B cell (primary cell): ENCODE measurements around the gene HYPK. TPM values are rescaled to one million over a fixed set of nuclear protein-coding genes. Genes with fewer than 3 reads are reported as not detected.

Experiments used
- ATAC-seq: fragments of 200-7000 bp; cut with Tn5 transposase; one replicate; pipeline ENCODE4 v1.10.0; 2021; ENCODE audit warnings: low read depth, mild to moderate bottlenecking, moderate number of reproducible peaks, moderate library complexity
- CTCF ChIA-PET: fragments of 350-600 bp; sonication (Branson Sonifier 250); formaldehyde crosslinking; loops from one replicate; lab custom pipeline; 2021; ENCODE audit warnings: antibody characterized with exemption, inconsistent platforms; lab: Charles Lee
- POLR2A ChIA-PET: fragments of 350-600 bp; sonication (Branson Sonifier 250); formaldehyde crosslinking; loops from one replicate; lab custom pipeline; 2021; ENCODE audit warnings: antibody characterized with exemption; lab: Charles Lee
- DNase-seq: peaks from one replicate; pipeline ENCODE4 v3.0.0; 2013
- H2AFZ ChIP-seq: 2 replicates; pipeline ENCODE4 v1.6.1; 2012; ENCODE audit warnings: mild to moderate bottlenecking, low read depth, low read length; ENCODE audit not compliant: insufficient read depth, poor library complexity, severe bottlenecking
- H3K27ac ChIP-seq, 2 donors: 1 replicate in 1 of 2; 2 replicates in 1 of 2; pipeline ENCODE4 v1.5.1; 2012 to 2013; ENCODE audit warnings: low read length in 2 of 2, mild to moderate bottlenecking in 2 of 2, moderate library complexity in 1 of 2
- H3K27me3 ChIP-seq, 4 experiments: fragments of 200-600 bp in 1 of 4; sonication (generic) in 1 of 4; replicated peaks in 1 of 4; 1 replicate in 2 of 4; 2 replicates in 2 of 4; pipeline versions ENCODE4 v1.6.1 to v1.7.0; 2013 to 2016; ENCODE audit warnings: low read length in 3 of 4, mild to moderate bottlenecking in 2 of 4, mixed read lengths in 1 of 4, moderate library complexity in 1 of 4; ENCODE audit not compliant: insufficient read depth in 4 of 4, control insufficient read depth in 3 of 4; ENCODE audit errors: control extremely low read depth in 1 of 4
- H3K36me3 ChIP-seq, 2 experiments: replicated peaks in 1 of 2; 1 replicate in 1 of 2; 2 replicates in 1 of 2; pipeline versions ENCODE4 v1.6.1 to v1.7.1; 2013; ENCODE audit warnings: low read length in 1 of 2; ENCODE audit not compliant: insufficient read depth in 2 of 2, control insufficient read depth in 1 of 2; ENCODE audit errors: control extremely low read depth in 1 of 2, extremely low read depth in 1 of 2
- H3K4me1 ChIP-seq, 2 donors: fragments of 200-600 bp in 1 of 2; sonication (generic) in 1 of 2; 1 replicate in 1 of 2; 2 replicates in 1 of 2; pipeline versions ENCODE4 v1.5.1 to v1.6.1; 2013 to 2017; ENCODE audit warnings: low read length in 2 of 2; ENCODE audit not compliant: control insufficient read depth in 2 of 2, insufficient read depth in 2 of 2
- H3K4me2 ChIP-seq: replicated peaks from 2 replicates; pipeline ENCODE3; 2012; ENCODE audit warnings: mild to moderate bottlenecking, low read depth, low read length; ENCODE audit not compliant: poor library complexity, severe bottlenecking
- H3K4me3 ChIP-seq, 5 experiments: fragments of 200-600 bp in 1 of 5; sonication (generic) in 1 of 5; 1 replicate in 3 of 5; 2 replicates in 2 of 5; pipeline versions ENCODE4 v1.5.1 to v1.7.0; 2011 to 2016; ENCODE audit warnings: low read length in 4 of 5, mild to moderate bottlenecking in 4 of 5, low read depth in 2 of 5, control low read depth in 1 of 5, moderate library complexity in 1 of 5; ENCODE audit not compliant: insufficient read depth in 1 of 5; ENCODE audit errors: control extremely low read depth in 1 of 5, extremely low read depth in 1 of 5
- H3K79me2 ChIP-seq: fragments of 200-600 bp; sonication (generic); one replicate; pipeline ENCODE4 v1.6.0; 2016; ENCODE audit warnings: low read length; ENCODE audit not compliant: control insufficient read depth, insufficient read depth
- H3K9ac ChIP-seq: fragments of 200-600 bp; sonication (generic); 2 replicates; pipeline ENCODE4 v1.6.1; 2017; ENCODE audit warnings: mild to moderate bottlenecking, low read length, moderate library complexity
- H3K9me3 ChIP-seq, 3 donors: one replicate each; pipeline versions ENCODE4 v1.6.1 to v1.7.1; 2013; ENCODE audit warnings: low read length in 2 of 3; ENCODE audit not compliant: control insufficient read depth in 2 of 3, insufficient read depth in 1 of 3; ENCODE audit errors: control extremely low read depth in 1 of 3
- H4K20me1 ChIP-seq: 2 replicates; pipeline ENCODE4 v1.6.0; 2012; ENCODE audit warnings: mild to moderate bottlenecking, low read length; ENCODE audit not compliant: insufficient read depth, control insufficient read depth, poor library complexity, severe bottlenecking
- H3K27ac Mint-ChIP-seq: one replicate; pipeline ENCODE4 v1.8.0; 2021; ENCODE audit warnings: mixed read lengths
- H3K27me3 Mint-ChIP-seq: one replicate; pipeline ENCODE4 v1.8.0; 2021; ENCODE audit warnings: mixed read lengths
- H3K4me1 Mint-ChIP-seq: one replicate; pipeline ENCODE4 v1.8.0; 2021; ENCODE audit warnings: mixed read lengths
- H3K4me3 Mint-ChIP-seq: one replicate; pipeline ENCODE4 v1.8.0; 2021; ENCODE audit warnings: mixed read lengths
- H3K9me3 Mint-ChIP-seq: one replicate; pipeline ENCODE4 v1.8.0; 2022; ENCODE audit warnings: mixed read lengths; ENCODE audit not compliant: insufficient read depth
- CTCF ChIP-seq: fragments of 200-600 bp; IDR thresholded peaks from one replicate; pipeline ENCODE4 v1.8.0; 2022; ENCODE audit warnings: antibody characterized with exemption, mild to moderate bottlenecking
- EZH2 ChIP-seq: IDR thresholded peaks from 2 replicates; pipeline ENCODE4 v1.6.1; 2012; ENCODE audit warnings: borderline replicate concordance, low read depth, mild to moderate bottlenecking, moderate library complexity, low read length; ENCODE audit not compliant: insufficient read depth, poor library complexity, severe bottlenecking
- WGBS: methylation state at CpG from one replicate; pipeline ENCODE4 v1.1.5; 2013; ENCODE audit warnings: missing lambda C conversion rate; ENCODE audit not compliant: insufficient coverage; 5-methylcytosine and 5-hydroxymethylcytosine counted together
- intact Hi-C: fragments of 100-400 bp; cut with micrococcal nuclease; formaldehyde crosslinking; loops from one replicate; pipeline ENCODE4 v1.10.0; 2022
- polyA plus RNA-seq: library from polyadenylated mRNA; depleted of rRNA; stranded (reverse); fragments of >200 nt; gene quantifications from 2 replicates; pipeline ENCODE4 v1.2.3, GENCODE V29; 2012
- total RNA-seq, 2 donors: library from RNA; stranded (reverse); fragments of 120-200 nt in 1 of 2; gene quantifications; 1 replicate in 1 of 2; 2 replicates in 1 of 2; pipeline versions ENCODE4 v1.2.3 to v1.2.4, GENCODE V29; 2013 to 2022

The HYPK gene
- total and polyA plus RNA-seq, 2 donors (not counting 1 experiment from before 2014, with no cell fraction given) = 23.5 to 25.7 TPM

DNA sequence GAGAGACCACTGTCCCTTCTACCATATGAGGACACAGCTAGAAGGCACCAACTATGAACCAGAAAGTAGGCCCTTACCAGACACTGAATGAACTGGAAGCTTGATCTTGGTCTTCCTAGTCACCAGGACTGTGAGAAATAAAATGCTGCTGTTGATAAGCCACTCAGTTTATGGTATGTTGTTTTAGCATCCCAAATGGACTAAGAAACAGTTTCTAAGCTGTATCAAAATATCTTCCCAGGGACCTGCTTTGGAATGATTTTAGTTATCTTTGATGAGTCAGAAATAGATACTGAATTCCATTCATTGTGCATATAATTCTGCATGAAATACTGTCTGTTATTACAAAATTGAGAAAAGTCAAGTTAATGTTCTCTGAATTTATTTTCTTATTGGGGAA is 45.0 kb downstream of the HYPK start:
- Histone ChIP-seq H3K4me3 (no peak overlapping the region), H3K36me3 (peaks cover 0 to 15% of the 10 kb centered on the region in 2 experiments), H3K79me2 (no peaks in the 10 kb centered on the region), H3K27ac (no peak overlapping the region), H3K9me3 (no peaks in the 10 kb centered on the region), H3K27me3 (no peaks in the 10 kb centered on the region), H3K4me2 (no peak overlapping the region), H3K9ac (no peak overlapping the region), H3K4me1 (no peaks in the 10 kb centered on the region), H4K20me1 (no peaks in the 10 kb centered on the region), H2AFZ (no peak overlapping the region)
- Mint-ChIP-seq H3K4me1 (peaks cover 9% of the 10 kb centered on the region), H3K9me3 (no peaks in the 10 kb centered on the region), H3K4me3 (no peak overlapping the region), H3K27ac (no peak overlapping the region), H3K27me3 (no peaks in the 10 kb centered on the region)
- intact Hi-C loops = no loop called here
- ChIA-PET CTCF (no interaction called here), POLR2A (no interaction called here)
- no peak for ATAC-seq
- DNase-seq = no peak
- TF ChIP-seq EZH2 (no peak), CTCF (no peak)

DNA sequence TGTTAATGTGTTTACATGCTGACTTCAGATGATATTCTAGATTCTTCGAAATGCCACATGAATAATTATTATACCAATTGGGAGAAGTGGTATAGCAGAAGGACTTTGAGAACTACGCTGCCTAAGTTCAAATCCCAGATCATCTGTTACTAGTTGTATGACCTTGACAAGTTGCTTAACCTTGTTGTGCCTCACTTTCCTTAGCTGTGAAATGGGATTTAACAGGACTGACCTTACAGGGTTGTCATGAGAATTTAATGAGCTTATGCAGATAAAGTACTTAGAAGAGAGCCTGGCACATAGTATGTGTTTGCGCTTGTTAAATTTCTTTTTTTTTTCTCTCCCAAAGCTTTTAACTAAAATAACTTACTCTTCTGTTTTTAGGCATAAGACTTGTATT is 50.9 kb downstream of the HYPK start:
- Mint-ChIP-seq H3K4me3 (no peak overlapping the region), H3K27ac (no peak overlapping the region)
- H3K9me3 ChIP-seq = no peaks in the 10 kb centered on the region

More for the DNA sequence above, 50.9 kb downstream of the HYPK start:
- no peak overlapping the region for H3K4me2 ChIP-seq
- Mint-ChIP-seq H3K9me3 (no peaks in the 10 kb centered on the region), H3K27me3 (no peaks in the 10 kb centered on the region), H3K4me1 (no peaks in the 10 kb centered on the region)
- H4K20me1 ChIP-seq = no peaks in the 10 kb centered on the region
- H3K79me2 ChIP-seq = no peaks in the 10 kb centered on the region
- no peak overlapping the region for H3K9ac ChIP-seq
- CTCF ChIA-PET = no interaction called here
- ATAC-seq (no peak), DNase-seq (no peak)
- peaks cover 0 to 7% of the 10 kb centered on the region in 2 experiments for H3K36me3 ChIP-seq
- intact Hi-C loops = no loop called here
- no peak for TF ChIP-seq CTCF
- no peak for TF ChIP-seq EZH2
- POLR2A ChIA-PET = no interaction called here
- no peak overlapping the region for H3K4me3 ChIP-seq
- H3K27ac ChIP-seq = no peak overlapping the region
- H2AFZ ChIP-seq = no peak overlapping the region
- H3K27me3 ChIP-seq = no peaks in the 10 kb centered on the region
- no peaks in the 10 kb centered on the region for H3K4me1 ChIP-seq
- WGBS = no CpG with 5 or more reads among the region's 3 CpGs
